ENCODE results near the gene CRYAA. TPM values are rescaled to one million over a fixed set of nuclear protein-coding genes. Genes with fewer than 3 reads are reported as not detected.

CRYAA gene
- polyA plus RNA-seq, 3 donors, result not detected

DNA sequence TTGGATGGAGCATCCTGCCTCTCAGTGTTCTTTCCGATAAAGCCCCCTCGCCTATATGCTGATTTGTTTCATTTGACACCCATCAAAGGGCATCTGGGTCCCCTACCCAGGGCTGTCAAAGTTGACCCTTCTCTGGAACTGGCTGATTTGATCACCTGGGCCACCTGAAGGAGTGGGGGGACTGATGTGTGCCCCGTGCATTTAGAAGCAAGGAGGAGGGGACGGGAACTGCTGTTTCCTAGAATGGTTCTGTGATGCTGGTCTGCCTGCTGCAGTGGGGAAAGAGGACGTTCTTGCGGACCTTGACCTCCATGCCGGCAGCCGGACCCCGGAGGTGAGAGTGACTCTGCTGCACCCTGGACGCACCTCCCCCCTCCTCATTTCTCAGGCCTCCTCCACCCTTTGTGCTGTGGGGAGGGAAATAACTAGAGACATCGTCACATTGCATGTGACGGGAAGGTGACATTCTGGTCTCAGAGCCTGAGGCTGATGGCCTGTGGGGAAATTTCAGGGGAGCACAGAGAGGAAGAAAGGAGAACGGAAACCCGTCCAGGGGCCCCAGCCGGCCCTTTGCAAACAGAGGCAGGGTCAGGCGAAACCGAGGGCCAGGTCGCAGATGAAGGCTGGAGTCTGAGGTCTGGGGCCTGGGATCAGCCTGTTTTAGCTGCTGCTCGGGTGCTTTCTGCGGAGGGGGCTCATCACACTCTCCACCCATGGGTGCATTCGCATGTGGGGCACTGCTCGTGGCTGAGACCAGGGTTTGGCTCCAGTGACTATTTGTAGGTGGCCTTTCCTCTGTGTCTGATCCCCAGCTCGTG is 25.7 kb downstream of the CRYAA start:
- WGBS, 3 donors, result 70 to 73% (median 71%) methylated on average over 23 of the region's 23 CpGs
- H3K27ac ChIP-seq (ENCODE audit: low read depth, low read length), result no peak overlapping the region

DNA sequence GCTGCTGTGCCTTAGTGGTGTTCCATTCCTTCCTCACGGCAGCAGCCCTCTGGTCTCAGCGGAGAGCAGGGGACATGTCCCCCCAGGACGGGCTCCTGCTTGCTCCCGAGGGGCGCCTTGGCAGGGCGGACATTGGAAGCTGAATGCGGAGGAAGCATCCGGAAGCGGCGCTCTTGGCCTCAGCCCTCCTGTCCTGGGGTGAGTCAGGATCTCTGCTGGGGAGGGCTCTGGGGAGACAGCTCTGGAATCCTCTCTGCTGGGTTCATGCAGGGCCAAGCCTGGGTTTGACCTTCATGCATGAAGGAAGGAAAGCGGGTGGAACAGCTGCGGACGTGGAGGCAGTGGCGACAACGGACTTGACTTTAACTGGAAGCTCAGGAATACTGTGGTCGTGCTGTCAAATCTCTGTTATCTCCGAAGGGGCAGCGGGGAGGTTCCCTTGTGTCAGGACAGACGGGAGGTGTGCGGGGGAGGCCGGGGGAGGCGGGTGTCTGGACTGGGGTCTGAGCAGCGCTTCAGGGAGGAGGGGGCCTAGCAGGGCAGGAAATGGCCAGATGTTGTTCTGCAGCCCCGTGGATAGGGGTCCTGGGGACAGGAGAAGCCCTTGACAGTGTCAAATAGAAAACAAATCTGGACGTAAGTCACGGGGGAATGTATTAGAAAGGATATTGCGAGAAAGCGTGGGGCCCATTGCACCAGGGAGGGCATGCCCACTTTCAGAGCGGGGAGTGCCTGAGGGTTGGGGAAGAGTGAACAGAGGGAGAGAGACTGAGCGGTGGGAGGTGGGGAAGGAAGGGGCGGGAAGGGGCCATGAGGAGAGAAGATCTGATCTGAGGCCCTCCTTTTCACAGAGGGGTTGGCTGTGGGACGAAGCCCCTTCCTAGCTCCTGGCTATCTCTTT is 26.6 kb downstream of the CRYAA start:
- WGBS, 3 donors, result 46 to 66% (median 48%) methylated on average over 32 of the region's 32 CpGs
- H3K27ac ChIP-seq (ENCODE audit: low read depth, low read length), result no peak overlapping the region

DNA sequence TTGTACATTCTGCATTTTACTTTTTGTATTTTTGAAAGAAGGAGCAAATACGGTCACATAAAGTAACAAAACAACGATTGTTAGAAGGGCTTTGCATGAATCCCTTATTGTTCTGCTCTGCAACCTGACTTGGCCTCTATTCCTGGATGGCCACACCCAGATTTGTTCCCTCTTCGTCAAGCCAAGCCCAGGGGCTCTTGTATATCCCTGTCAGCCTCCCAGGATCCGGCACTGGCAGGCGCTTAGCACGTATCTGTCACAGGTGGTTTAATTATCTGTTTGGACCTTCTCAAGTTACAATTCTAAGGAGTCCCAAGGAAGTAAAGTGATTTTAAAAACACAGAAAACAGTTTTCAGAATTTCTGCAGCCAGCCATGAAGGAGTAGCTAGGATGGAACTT is 28.0 kb downstream of the CRYAA start:
- H3K27ac ChIP-seq (ENCODE audit: low read depth, low read length), result no peak overlapping the region
- 44 to 56% (median 47%) methylated on average over 6 of the region's 6 CpGs for WGBS, 3 donors

DNA sequence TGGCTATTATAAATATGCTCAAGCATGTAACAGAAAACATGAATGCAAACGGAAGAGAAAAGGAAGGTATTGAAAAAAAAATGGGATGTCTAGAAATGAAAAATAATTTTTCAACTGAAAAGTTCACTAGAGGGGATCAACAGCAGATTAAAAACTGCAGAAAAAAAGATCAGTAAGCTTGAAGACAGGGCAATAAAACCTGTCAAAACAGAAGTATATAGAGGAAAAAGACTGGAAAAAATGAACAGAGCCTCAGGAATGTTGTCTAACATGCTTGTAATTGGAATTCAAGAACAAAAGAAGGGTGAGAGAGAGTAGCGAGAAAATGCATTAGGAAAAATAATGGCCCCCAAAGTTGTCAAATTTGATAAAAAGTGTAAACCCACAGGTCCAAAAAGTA is 29.6 kb downstream of the CRYAA start:
- no peak overlapping the region for H3K27ac ChIP-seq (ENCODE audit: low read depth, low read length)

DNA sequence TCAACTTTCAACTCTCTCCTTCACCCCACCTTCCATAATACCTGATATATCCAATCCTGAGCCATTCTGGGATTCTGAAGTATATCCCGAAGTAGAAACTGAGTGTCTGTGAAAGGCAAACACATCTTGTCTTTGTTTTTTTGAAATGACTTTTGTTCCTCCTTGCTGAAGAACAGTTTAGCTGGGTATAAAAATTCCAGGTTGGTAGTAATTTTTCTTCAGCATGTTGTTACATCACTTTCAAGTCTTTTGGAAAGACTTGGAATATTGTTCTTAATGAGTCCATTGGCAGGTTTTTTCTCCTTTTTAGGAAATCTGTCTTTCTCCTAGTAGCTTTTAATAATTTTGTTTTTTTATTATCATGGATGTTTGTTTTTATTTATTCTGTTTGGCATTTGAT is 32.7 kb downstream of the CRYAA start:
- whole genome bisulfite sequencing, 3 donors, result 81 to 89% (median 86%) methylated on average over 1 of the region's 1 CpG

More for the DNA sequence above, 29.6 kb downstream of the CRYAA start:
- WGBS, 3 donors, result 77 to 86% (median 84%) methylated on average over 2 of the region's 2 CpGs

DNA sequence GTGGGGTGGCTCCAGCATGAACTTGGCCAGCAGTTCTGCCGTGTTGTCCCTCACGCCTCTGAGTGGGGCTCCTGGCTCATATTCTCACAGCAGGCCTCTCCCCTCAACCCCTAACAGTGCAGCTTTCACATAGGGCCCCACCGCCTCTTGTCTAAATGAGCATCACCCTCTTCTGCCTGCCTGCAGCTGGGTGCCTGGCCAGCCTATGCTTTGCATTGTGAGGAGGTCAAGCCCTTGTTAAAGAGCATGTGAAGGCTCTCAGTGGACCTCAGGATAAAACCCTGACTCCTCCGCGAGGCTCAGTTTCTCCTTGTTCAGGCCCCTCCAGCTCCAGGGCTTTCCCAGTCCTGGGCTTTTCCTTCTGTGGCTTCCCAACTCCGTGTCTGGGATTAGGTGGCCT is 34.8 kb downstream of the CRYAA start:
- H3K27ac ChIP-seq (ENCODE audit: low read depth, low read length), result no peak overlapping the region
- WGBS, 3 donors, result 73 to 84% (median 80%) methylated on average over 6 of the region's 6 CpGs

More for the DNA sequence above, 32.7 kb downstream of the CRYAA start:
- no peak overlapping the region for H3K27ac ChIP-seq (ENCODE audit: low read depth, low read length)

DNA sequence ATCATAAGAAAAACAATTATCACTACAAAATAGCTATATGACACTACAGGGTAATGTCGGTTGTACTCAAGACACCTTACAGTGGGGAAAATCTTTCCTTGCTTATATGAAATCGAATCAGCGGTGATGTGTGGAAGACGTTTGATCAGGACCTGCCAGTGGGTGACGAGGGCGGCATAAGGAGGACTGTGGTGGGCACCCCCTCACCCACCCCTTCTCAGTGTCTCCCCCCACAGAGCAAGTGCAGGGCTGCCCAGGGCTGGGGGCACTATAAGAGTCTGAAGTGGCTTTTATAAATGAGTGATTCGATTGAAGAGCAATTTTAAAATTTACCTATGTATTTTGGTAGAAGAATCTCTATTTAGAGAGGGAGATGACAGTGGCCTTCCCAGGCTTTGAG is 35.8 kb downstream of the CRYAA start:
- no peak overlapping the region for H3K27ac ChIP-seq (ENCODE audit: low read depth, low read length)
- WGBS, 3 donors, result 89 to 92% (median 90%) methylated on average over 7 of the region's 7 CpGs

DNA sequence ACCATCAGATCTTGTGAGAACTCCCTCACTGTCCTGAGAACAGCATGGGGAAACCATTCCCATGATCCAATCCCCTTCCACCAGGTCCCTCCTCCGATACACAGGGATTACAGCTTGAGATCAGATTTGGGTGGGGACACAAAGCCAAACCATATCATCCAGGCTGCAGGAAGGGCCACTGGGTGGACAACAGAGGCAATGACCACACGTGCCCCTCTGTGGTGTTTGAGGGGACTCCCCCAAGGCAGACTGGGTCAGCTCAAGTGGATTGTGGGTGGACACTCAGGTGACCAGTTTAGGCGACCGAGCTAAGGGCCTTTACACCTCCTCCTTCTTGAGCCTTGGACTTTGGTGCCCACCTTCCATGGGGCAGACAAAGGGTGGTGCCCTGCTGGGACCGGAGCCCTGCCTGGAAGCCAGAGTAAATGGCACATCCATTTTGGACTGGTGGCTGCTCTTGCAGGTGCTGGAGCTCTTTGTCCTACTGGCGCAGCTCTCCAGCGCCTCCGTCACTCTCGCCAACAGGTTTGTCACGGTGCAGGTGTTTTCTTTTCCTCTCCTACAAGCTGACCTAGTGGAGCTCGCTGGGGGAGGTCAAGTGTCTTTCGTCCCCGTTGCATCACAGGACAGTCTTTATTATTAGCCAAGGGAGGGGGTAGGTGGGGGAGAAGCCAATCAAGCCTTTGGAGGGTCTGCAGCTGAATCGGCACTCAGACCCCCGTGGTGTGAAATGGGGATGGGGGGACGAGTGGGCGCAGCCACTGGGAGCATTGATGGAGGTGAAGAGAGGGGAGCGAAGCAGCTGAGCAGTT is 37.6 kb downstream of the CRYAA start:
- WGBS, 3 donors, result 82 to 87% (median 83%) methylated on average over 18 of the region's 18 CpGs
- no peak overlapping the region for H3K27ac ChIP-seq (ENCODE audit: low read depth, low read length)

DNA sequence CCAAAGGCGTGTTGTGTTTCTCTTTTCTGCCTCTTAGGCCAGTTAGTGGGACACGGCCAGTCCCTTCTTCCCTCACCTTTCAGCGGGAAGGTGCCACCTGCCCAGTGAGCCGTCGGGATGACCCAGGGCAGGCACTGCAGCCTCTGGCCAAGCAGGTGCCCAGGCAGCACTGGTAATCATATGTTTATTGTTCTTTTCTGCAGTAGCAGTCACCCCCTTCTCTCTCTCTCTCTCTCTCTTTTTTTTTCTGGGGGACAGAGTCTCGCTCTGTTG is 38.2 kb downstream of the CRYAA start:
- H3K27ac ChIP-seq (ENCODE audit: low read depth, low read length), result no peak overlapping the region
- WGBS, 3 donors, result 78 to 97% (median 89%) methylated on average over 6 of the region's 6 CpGs

DNA sequence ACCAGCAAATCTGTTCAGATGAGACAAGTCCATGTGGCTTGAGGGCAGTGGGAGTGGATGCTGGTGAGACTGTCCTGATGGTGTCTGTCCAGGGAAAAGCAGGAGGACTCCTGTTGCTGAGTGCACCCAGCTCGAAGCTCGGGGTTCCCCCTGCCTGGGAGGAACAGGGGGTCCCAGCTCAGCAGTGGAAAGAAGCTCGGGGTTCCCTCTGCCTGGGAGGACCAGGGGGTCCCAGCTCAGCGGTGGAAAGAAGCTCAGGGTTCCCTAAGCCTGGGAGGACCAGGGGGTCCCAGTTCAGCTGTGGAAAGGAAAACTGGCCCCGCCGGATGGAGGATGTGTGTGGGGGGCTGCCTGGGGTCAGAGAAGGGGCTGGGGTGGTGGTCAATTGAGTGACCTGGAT is 39.1 kb downstream of the CRYAA start:
- WGBS, 3 donors, result 89 to 93% (median 91%) methylated on average over 6 of the region's 6 CpGs
- H3K27ac ChIP-seq (ENCODE audit: low read depth, low read length), result no peak overlapping the region

DNA sequence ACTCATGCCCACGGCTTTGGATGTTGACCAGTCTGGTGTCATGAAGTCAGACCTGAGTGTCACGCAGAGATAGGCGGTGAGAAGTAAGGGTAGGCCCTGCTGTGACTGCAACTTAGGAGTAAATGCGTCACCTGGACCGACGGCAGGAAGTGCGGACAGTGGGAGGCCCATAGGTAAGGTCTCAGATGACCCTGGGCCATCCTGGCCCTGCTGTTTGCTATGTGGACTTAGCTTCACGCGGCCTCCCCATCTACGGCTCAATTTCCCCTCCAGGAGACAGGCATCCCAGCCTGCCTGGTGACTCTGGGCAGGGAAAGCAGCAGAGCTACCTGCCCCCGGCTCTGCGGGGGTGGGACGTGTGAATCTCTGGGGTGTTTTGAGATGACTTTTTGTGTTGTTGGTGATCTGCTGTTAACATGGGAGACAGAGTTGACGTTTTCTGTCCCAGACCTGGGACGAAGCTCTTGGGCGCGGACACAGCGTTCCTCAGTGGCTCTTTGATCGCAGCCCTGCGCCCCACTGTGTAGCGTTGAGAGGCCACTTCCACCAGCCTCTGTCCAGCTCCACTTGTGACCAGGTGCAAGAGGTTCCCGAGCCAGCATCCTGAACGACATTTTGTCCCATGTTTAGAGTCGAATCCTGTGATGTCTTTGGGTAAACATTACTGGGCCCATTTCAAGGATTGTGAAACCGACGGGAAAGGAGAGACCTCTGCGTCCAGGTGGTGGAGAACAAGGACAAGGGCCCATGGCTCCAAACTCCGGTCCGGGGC is 39.9 kb downstream of the CRYAA start:
- no peak overlapping the region for H3K27ac ChIP-seq (ENCODE audit: low read depth, low read length)
- WGBS, 3 donors, result 88 to 90% (median 89%) methylated on average over 29 of the region's 29 CpGs

DNA sequence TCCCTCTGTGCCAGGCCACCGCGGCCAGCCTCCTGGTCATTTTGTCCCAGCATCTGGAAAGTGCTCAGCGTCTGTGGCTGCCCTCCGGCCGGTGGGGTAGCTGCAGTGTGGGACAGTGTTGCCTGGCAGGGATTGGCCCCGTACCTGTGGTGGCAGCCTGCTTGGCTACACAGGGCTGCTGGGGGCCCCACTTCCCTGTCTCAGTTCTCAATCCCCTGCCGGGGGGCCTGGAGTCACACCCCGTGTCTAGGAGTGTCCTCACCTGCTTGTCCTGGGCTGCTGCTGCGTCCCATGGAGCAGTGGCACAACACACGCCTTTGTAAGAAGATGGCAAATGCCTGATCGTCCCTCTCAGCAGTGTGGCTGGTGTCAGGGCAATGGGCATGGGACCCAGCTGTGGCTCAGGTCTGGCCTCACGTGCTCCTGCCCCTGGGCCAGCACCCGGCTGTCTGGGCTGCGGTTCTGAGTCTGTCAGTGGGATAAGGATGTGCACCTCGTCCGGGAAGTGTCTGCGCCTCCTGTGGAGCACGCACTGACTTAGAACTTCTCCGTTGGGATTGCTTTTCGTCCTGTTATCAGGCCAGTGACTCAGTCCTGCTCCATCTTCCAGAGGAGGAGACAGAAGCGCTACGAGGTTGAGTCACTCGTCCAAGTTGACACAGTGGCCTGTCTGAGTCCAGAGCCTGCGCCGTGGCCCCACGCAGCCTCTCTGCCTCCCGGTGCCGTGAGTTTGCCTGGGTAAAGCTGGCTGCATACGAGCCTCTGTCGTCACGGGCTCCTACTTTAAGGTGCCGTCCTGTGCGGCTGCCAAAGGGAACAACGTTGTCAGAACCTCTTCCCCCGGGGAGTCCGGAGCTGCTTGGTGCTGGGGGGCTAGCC is 41.0 kb downstream of the CRYAA start:
- H3K27ac ChIP-seq (ENCODE audit: low read depth, low read length), result no peak overlapping the region
- 82 to 90% (median 87%) methylated on average over 35 to 36 of the region's 36 CpGs for WGBS, 3 donors

DNA sequence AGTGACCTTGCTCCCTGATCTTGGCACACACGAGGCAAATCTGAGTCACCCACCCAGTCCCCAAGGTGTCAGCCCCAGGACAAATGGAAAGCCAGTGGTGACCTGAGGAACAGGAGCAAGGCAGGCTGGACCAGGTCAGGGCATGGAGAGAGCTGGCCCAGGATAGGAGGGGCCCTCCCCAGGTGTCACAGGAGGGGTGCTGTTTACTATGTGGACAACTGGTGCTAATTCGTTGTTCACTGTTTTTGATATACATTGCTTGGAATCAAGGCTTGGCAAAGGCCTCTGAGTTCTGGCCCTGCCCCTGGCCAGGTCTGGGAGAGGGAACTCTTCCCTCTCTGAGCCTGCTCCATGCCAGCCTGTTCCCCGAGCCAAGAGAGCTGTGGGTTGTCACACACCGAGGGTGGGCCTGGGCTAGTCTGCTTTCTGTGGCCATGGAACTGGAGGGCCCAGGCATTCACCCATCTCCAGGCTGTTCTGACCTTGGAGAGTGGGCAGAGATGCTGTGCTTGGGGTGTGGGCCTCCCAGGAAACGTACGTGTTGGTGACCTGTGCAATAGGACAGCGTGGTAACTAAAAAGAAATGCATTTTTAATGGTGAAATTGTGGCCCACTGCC is 41.8 kb downstream of the CRYAA start:
- WGBS, 3 donors, result 66 to 79% (median 71%) methylated on average over 7 of the region's 7 CpGs
- H3K27ac ChIP-seq (ENCODE audit: low read depth, low read length), result no peak overlapping the region

DNA sequence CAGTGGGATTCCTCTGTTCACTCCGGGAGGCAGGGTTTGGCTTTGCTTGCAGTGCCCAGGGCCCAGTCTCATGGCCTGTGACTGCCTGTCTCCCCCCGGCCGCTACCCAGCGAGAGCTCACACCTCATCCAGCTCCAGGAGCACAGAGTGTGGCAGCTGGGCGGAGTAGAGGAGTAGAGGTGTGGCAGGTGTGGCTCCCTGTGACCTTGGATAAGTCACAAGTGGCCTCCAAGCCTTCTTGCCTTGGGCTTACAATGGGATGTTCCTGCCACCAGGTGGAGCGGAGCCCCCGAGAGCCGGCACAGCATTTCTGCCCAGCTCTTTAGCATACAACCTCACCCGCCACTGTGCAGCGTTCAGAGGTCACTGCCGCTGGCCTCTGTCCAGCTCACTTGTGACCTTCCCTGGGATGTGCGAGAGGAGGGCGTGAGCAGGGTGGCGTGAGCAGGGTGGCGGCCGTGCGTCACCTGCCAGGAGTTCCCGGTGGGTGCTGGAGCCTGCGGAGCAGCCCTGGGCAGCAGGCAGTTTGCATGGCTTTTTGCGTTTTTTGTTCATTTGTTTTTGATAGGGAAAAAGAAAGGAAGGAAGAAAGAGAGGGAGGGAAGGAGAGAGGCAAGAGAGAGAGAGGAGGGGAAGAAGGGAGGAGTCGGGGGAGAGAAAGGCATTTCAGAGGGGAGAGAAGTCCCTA is 42.4 kb downstream of the CRYAA start:
- H3K27ac ChIP-seq (ENCODE audit: low read depth, low read length), result no peak overlapping the region
- 25 to 60% (median 49%) methylated on average over 21 of the region's 21 CpGs for WGBS, 3 donors

DNA sequence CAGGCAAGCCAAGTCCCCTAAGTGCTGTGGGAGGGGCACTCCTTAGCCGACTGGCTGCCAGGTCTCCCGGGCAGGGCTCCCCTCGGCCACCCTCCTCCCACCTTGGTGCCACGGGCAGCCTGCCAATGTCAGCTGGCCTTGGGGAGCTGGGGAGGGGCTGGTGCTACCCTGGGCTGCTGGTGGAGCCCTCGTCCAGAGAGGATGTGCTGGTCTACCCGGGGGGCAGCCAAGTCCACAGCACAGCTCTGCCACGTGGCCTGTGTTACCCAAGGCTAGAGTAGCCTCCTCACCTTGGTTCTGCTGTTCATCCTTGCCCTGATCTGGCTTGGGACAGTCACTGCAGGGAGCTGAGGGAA is 42.9 kb downstream of the CRYAA start:
- 34 to 56% (median 50%) methylated on average over 7 of the region's 7 CpGs for WGBS, 3 donors
- H3K27ac ChIP-seq (ENCODE audit: low read depth, low read length), result no peak overlapping the region
